H4 (cell line): ENCODE measurements around the gene DRP2. TPM values are rescaled to one million over a fixed set of nuclear protein-coding genes. Genes with fewer than 3 reads are reported as not detected.
"Not testable (repeated sequence)": the region's sequence is repeated elsewhere in the genome, so short reads cannot be mapped to it uniquely, and the experiment has no call there.

ENCODE experiments used
- DNase-seq: peaks from one replicate; pipeline ENCODE4 v3.0.0-alpha.2; 2015; ENCODE audit warnings: low spot score
- total RNA-seq: library from RNA; depleted of rRNA; stranded (reverse); fragments of >200 nt; shearing (Covaris generic); gene quantifications from 2 replicates; pipeline ENCODE4 v1.2.3, GENCODE V29; 2014; rRNA removed

The DRP2 gene
- total RNA-seq, 1 experiment from 2014 or later, result not detected

- DNase-seq, result no peak
Observed at GRCh38 chrX:101232316-101232715, 12.7 kb downstream of the DRP2 start.

GRCh38 chrX:101237041-101237440 is 17.5 kb downstream of the DRP2 start:
- DNase-seq, result no peak

GRCh38 chrX:101241531-101241930 is 21.9 kb downstream of the DRP2 start:
- no peak for DNase-seq

GRCh38 chrX:101252634-101253033 is 33.0 kb downstream of the DRP2 start:
- DNase-seq, result no peak

GRCh38 chrX:101257448-101258258 is 38.1 kb downstream of the DRP2 start:
- peak; percentile 16 for DNase-seq

GRCh38 chrX:101258259-101258581 is 38.6 kb downstream of the DRP2 start:
- no peak for DNase-seq

GRCh38 chrX:101260435-101260834 is 40.8 kb downstream of the DRP2 start:
- DNase-seq, result no peak

GRCh38 chrX:101262590-101262989 is 43.0 kb downstream of the DRP2 start:
- DNase-seq, result no peak

- DNase-seq, result no peak
Observed at GRCh38 chrX:101263766-101264165, 44.2 kb downstream of the DRP2 start.

- DNase-seq, result peak; percentile 63
Observed at GRCh38 chrX:101265869-101266428, 46.4 kb downstream of the DRP2 start.

GRCh38 chrX:101274198-101274597 is 54.6 kb downstream of the DRP2 start:
- DNase-seq, result no peak

- no peak for DNase-seq
Observed at GRCh38 chrX:101276238-101276637, 56.7 kb downstream of the DRP2 start.

- peak; percentile 13 for DNase-seq
Observed at GRCh38 chrX:101287402-101287801, 67.8 kb downstream of the DRP2 start.

GRCh38 chrX:101290957-101291603 is 71.5 kb downstream of the DRP2 start, which contains the start of gene TAF7L:
TSS of gene TAF7L (minus strand) at chrX:101291334. CDS start at chrX:101287543, 3,791 bp downstream.
- no peak for DNase-seq

- not testable (repeated sequence) for DNase-seq
Observed at GRCh38 chrX:101295603-101296002, 76.0 kb downstream of the DRP2 start.

- DNase-seq, result no peak
Observed at GRCh38 chrX:101303790-101304189, 84.2 kb downstream of the DRP2 start.

Other genes with a start within 250 kb of the DRP2 start
- 10.1 and 13.2 TPM in 2 replicates for gene TRMT2B, start 167.7 kb upstream of the DRP2 start, total RNA-seq
- gene TMEM35A, start 140.9 kb upstream of the DRP2 start, total RNA-seq, result not detected in 2 replicates
- gene CENPI, start 121.6 kb upstream of the DRP2 start, total RNA-seq, result 26.7 and 31.5 TPM in 2 replicates
- not detected in 2 replicates for gene TAF7L, start 71.5 kb downstream of the DRP2 start, total RNA-seq
- 4.5 and 8.2 TPM in 2 replicates for gene TIMM8A, start 129.0 kb downstream of the DRP2 start, total RNA-seq
- gene BTK, start 166.4 kb downstream of the DRP2 start, total RNA-seq, result not detected in 2 replicates
- gene RPL36A, start 171.2 kb downstream of the DRP2 start, total RNA-seq, result 1,862 and 2,508 TPM in 2 replicates
- gene GLA, start 188.1 kb downstream of the DRP2 start, total RNA-seq, result 192 and 209 TPM in 2 replicates
- 64.1 and 82.3 TPM in 2 replicates for gene HNRNPH2, start 188.4 kb downstream of the DRP2 start, total RNA-seq